HFF-Myc (cell line): ENCODE results near the gene PPM1K.

Experiments used
- DNase-seq: peaks from one replicate; pipeline ENCODE4 v3.0.0-alpha.2; 2011; ENCODE audit warnings: low read depth; ENCODE audit errors: extremely low read depth
- H3K4me3 ChIP-seq: replicated peaks from 2 replicates; pipeline ENCODE4 v1.5.1; 2011; ENCODE audit warnings: low read depth, mild to moderate bottlenecking, control low read depth, low read length
- TF ChIP-seq, protein P1 (sequence below): IDR thresholded peaks from 2 replicates; pipeline ENCODE4 v1.5.1; 2012; ENCODE audit warnings: mild to moderate bottlenecking, low read depth, low read length, control low read depth; ENCODE audit errors: missing control alignments

PPM1K gene

DNA sequence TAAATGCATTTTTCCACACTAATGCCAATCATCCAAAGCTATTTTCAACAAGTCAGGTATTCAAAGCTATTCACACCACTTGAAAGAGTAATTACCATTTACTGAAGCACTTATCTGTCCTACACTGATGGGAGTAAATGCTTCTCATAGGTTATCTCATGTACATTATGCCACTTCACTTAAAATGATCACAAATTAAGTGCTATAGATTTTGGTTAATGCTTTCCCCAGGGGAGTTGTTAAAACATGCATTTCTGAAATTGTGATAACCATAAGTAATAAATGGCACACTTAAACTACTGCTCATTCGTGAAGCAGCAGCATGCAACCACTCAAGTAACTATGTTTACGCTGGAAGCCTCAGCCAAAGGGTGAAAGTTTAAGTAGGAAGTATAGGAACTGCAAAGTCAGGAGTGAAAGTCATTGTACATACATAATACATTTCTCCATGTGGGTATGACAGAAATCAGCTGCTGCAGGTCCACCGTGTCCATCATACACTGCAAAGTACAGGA lies 6.6 kb downstream of the PPM1K start:
- H3K4me3 ChIP-seq, result no peak overlapping the region
- TF ChIP-seq, protein P1, sequence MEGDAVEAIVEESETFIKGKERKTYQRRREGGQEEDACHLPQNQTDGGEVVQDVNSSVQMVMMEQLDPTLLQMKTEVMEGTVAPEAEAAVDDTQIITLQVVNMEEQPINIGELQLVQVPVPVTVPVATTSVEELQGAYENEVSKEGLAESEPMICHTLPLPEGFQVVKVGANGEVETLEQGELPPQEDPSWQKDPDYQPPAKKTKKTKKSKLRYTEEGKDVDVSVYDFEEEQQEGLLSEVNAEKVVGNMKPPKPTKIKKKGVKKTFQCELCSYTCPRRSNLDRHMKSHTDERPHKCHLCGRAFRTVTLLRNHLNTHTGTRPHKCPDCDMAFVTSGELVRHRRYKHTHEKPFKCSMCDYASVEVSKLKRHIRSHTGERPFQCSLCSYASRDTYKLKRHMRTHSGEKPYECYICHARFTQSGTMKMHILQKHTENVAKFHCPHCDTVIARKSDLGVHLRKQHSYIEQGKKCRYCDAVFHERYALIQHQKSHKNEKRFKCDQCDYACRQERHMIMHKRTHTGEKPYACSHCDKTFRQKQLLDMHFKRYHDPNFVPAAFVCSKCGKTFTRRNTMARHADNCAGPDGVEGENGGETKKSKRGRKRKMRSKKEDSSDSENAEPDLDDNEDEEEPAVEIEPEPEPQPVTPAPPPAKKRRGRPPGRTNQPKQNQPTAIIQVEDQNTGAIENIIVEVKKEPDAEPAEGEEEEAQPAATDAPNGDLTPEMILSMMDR, result no peak
- DNase-seq, result no peak

DNA sequence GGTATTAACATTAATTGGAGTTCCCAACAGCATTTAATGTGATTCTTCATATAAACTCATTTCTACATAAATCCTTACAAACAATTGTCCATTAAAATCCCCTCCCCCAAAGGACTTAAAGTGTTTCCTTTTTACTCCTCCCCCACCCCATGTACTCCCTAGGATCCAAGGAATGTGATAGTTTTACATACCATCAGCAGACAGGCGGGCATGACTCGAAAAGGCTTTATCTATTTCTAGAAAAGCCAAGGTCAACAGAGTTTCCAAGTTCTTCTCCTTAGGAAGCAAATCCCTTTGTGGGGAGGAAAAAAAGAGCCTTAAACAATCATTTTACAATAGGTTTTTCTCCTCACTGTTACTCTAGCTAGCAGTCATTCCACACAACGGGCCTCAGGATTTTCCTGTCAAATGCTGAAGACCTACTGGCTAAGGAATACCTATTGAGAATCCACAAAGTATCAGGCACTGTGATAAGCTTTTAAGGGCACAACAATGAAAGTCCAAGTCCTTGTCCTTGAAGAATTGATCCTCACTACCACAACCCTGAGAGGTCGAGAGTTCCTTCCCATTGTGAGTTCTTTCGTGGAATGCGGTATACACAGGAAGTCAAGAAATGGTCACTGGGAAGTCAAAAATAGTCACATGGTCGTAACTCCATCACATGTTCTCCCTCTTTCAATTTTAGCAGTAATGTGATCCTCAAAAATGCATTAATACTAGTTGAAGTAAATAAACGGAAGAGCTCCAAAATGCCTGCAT lies 7.2 kb downstream of the PPM1K start:
- H3K4me3 ChIP-seq, result no peak overlapping the region
- no peak for DNase-seq
- TF ChIP-seq, protein P1, result no peak

DNA sequence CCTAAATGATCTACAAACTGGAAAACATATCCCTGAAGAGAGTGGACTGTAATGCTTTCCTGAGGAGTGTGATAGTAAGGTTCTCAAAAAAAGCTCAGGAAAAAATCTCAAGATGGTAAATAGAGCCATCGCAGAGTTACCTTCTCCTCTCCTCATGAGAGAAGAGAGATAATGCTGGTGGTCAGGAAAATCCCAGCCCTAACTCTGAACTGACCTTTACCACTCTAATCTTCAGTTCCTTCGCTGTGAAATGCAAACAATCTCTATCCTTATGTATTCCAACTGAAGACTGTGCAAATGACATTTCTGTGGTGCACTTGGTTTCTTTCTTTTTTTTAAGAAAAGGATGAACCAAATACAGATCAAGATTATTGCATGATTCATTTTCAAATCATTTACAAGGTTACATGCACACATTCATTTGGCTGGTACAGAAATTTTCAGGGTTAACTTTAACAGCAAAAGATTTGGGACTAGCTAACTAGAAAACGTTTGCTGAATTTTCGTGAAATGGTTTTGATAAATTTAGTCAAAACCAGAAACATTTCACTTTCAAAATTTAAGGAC lies 8.3 kb downstream of the PPM1K start:
- TF ChIP-seq, protein P1, result no peak
- no peak overlapping the region for H3K4me3 ChIP-seq
- no peak for DNase-seq

DNA sequence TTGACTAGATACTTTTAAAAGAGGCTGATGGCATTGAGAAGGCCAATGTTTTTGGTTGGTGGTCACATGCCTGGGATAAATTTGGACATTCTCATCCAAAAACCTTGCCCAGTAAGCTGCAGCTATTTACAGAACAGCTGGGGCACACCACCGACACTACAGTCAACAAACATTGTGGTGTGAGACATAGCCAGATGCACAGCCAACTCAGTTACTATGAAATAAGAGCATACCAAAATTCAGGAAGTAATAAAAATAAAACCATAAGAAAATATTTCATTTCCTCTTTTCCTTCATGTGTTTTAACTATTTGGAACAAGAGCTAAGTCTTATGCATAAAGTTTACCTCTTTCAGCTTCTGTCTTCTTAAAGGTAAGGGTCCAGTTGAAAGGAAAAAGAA lies 8.8 kb downstream of the PPM1K start:
- DNase-seq, result no peak
- TF ChIP-seq, protein P1, result no peak
- H3K4me3 ChIP-seq, result no peak overlapping the region

DNA sequence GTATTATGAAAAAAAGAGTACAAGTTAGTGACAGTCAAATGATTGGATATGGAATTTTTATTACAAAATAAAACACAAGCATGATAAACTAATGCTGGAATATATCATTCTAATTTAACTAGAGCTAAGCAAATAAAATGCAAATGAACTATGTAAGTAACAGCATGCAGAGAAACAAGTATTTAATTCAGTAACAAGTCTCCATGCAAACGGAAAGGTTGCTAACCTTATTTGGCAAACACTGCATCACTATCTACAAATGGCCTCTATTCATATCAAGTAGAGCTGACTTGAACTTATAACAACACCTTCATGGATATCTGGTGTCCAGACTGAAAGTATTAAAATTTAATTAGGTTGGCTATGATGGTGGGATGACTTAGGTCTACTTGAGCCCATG lies 15.4 kb downstream of the PPM1K start:
- no peak for DNase-seq
- TF ChIP-seq, protein P1, result no peak
- H3K4me3 ChIP-seq, result no peak overlapping the region

DNA sequence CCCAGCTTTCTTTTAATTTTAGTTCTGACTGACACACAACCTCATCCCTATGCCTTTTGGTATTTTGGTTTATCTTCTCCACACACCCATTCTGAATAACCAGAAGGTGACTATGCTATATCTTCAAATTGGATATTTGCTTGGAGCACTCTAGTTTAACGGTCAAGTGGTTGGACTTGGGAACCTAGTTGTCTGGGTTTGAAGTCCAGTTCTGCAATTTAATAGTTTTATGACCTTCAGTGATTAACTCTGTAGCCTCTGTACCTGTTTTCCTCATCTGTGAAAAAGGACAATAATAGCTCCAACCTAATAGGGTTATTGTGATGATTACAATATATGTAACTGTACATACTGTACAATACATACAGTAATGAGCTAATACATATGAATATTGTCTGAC lies 20.0 kb downstream of the PPM1K start:
- H3K4me3 ChIP-seq, result no peak overlapping the region
- no peak for DNase-seq
- TF ChIP-seq, protein P1, result no peak
